ENCODE data around the gene CEP128.

DNA sequence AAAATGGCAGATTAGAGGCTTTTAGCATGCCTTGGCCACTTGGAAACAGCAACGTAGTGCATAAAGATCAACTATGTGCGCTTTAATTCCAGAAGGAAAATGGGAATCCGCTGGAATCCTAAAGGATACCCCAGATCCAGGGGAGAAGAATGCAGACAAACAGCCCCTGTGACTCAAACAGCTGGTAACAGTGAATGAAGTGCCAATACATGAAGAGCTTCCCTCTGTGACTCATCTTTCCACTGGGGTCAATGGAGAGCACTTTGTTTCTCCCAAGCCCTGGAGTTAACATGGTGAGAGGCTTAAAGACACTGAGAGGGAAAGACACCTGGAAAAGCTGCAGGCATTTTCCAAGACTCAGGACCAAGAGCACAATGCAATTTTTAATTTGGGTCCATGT is 263.1 kb downstream of the CEP128 start:
- no peak for TF ChIP-seq TAF1 (IDR thresholded peaks at IDR 0.05; ENCODE audit: borderline replicate concordance, low read depth, low read length)
- no peak for TF ChIP-seq FOSL2 (IDR thresholded peaks at IDR 0.05; ENCODE audit: borderline replicate concordance, low read depth)
- TF ChIP-seq, protein P1, sequence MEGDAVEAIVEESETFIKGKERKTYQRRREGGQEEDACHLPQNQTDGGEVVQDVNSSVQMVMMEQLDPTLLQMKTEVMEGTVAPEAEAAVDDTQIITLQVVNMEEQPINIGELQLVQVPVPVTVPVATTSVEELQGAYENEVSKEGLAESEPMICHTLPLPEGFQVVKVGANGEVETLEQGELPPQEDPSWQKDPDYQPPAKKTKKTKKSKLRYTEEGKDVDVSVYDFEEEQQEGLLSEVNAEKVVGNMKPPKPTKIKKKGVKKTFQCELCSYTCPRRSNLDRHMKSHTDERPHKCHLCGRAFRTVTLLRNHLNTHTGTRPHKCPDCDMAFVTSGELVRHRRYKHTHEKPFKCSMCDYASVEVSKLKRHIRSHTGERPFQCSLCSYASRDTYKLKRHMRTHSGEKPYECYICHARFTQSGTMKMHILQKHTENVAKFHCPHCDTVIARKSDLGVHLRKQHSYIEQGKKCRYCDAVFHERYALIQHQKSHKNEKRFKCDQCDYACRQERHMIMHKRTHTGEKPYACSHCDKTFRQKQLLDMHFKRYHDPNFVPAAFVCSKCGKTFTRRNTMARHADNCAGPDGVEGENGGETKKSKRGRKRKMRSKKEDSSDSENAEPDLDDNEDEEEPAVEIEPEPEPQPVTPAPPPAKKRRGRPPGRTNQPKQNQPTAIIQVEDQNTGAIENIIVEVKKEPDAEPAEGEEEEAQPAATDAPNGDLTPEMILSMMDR (IDR thresholded peaks at IDR 0.05), result no peak

All from SK-N-SH (cell line).